ENCODE data around the gene SLC31A2.
"Not testable (repeated sequence)": the region's sequence is repeated elsewhere in the genome, so short reads cannot be mapped to it uniquely, and the experiment has no call there.

Gene SLC31A2

DNA sequence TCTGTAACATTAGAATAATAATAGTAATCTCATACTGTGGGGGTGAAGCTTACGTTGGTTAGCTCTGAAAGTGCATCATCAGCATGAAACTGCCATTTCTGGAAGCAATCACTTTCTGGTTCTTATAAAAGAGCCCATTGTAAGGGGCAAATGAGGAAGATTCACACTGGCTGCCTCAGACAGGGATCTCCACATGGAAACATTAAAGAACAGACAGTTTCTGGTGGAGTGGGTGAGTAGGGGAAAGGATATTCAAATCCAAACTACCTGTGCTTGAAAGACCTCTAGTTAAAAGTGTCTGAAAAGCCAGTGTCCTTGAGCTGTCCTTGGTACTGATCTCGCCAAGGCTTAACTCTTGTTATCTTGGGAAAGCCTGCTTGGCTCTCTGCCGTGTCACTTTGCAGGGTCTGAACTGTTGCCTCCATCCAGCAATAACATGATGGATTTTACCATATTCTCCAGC lies 19.1 kb upstream of the SLC31A2 start:
- DNase-seq (ENCODE audit: extremely low read depth, low read depth) = no peak
- no peak for TF ChIP-seq CTCF (IDR thresholded peaks at IDR 0.05; ENCODE audit: low read depth, low read length)

- DNase-seq (ENCODE audit: extremely low read depth, low read depth) = no peak
- TF ChIP-seq CTCF (IDR thresholded peaks at IDR 0.05; ENCODE audit: low read depth, low read length) = no peak
Observed at GRCh38 chr9:113137196-113138168, 13.3 kb upstream of the SLC31A2 start.

DNA sequence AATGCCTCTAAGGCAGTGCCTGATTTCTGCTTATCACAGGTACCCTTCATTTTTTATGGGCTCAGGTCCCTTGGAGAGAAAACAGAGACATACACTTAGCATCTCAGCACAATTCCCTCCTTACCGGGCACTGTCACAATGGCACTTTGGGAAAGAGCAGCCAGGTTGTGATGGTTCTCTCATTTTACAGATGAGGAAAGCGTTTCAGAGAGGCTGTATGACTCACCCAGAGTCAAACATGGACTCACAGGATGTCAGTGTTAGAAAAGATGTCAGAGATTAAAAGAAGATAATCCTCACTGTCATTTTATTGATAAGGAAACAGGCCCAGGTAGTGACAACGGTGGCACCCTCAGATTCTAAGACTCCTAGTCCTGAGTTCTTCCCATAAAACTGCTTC lies 12.0 kb upstream of the SLC31A2 start:
- TF ChIP-seq CTCF (IDR thresholded peaks at IDR 0.05; ENCODE audit: low read depth, low read length) = no peak
- DNase-seq (ENCODE audit: extremely low read depth, low read depth) = no peak

GRCh38 chr9:113139225-113139829 lies 11.5 kb upstream of the SLC31A2 start:
- no peak for DNase-seq (ENCODE audit: extremely low read depth, low read depth)
- no peak for TF ChIP-seq CTCF (IDR thresholded peaks at IDR 0.05; ENCODE audit: low read depth, low read length)

GRCh38 chr9:113139953-113140352 lies 10.9 kb upstream of the SLC31A2 start:
- no peak for TF ChIP-seq CTCF (IDR thresholded peaks at IDR 0.05; ENCODE audit: low read depth, low read length)

GRCh38 chr9:113140896-113141295 lies 9.9 kb upstream of the SLC31A2 start:
- DNase-seq (ENCODE audit: extremely low read depth, low read depth) = not testable (repeated sequence)

More at GRCh38 chr9:113139953-113140352, 10.9 kb upstream of the SLC31A2 start:
- no peak for DNase-seq (ENCODE audit: extremely low read depth, low read depth)

GRCh38 chr9:113143432-113144227 lies 7.2 kb upstream of the SLC31A2 start:
- no peak for TF ChIP-seq CTCF (IDR thresholded peaks at IDR 0.05; ENCODE audit: low read depth, low read length)
- no peak for DNase-seq (ENCODE audit: extremely low read depth, low read depth)

Data from AG09319 (cell line).